Right atrium auricular region (tissue), 2 donors: ENCODE results near the gene CRCP. TPM values are rescaled to one million over a fixed set of nuclear protein-coding genes. Genes with fewer than 3 reads are reported as not detected.

Experiments used
- DNase-seq: peaks from one replicate; pipeline ENCODE4 v3.0.0-alpha.2; 2019; ENCODE audit warnings: low spot score
- H3K27ac ChIP-seq, 2 donors: fragments of 200-600 bp; sonication (generic); 1 replicate in 1 of 2; 2 replicates in 1 of 2; pipeline ENCODE4 v1.5.1; 2016 to 2019
- H3K27me3 ChIP-seq, 2 donors: fragments of 200-600 bp; sonication (generic); one replicate each; pipeline versions ENCODE4 v1.5.1 to v1.6.0; 2017 to 2019
- H3K36me3 ChIP-seq: fragments of 200-600 bp; sonication (generic); one replicate; pipeline ENCODE4 v1.5.1; 2016
- H3K4me1 ChIP-seq, 2 donors: fragments of 200-600 bp; sonication (generic); one replicate each; pipeline versions ENCODE4 v1.5.1 to v1.6.0; 2017 to 2019
- H3K4me3 ChIP-seq, 2 donors: fragments of 200-600 bp; sonication (generic); 1 replicate in 1 of 2; 2 replicates in 1 of 2; pipeline ENCODE4 v1.5.1; 2017 to 2019; ENCODE audit warnings: mild to moderate bottlenecking in 1 of 2, moderate library complexity in 1 of 2
- H3K9me3 ChIP-seq, 2 donors: fragments of 200-600 bp; sonication (generic); one replicate each; pipeline ENCODE4 v1.5.1; 2019
- total RNA-seq, 2 donors: library from RNA; depleted of rRNA; stranded (reverse); fragments of >200 nt; gene quantifications; one replicate each; pipeline ENCODE4 v1.1.0, GENCODE V29; 2016
- TF ChIP-seq, protein P1 (sequence below), 2 donors: fragments of 200-600 bp; sonication (generic); IDR thresholded peaks; one replicate each; pipeline ENCODE4 v1.5.1; 2019; ENCODE audit warnings: antibody characterized with exemption in 2 of 2

Gene CRCP
- total RNA-seq, 2 donors from 2014 or later: 29.9 to 44.9 TPM

DNA sequence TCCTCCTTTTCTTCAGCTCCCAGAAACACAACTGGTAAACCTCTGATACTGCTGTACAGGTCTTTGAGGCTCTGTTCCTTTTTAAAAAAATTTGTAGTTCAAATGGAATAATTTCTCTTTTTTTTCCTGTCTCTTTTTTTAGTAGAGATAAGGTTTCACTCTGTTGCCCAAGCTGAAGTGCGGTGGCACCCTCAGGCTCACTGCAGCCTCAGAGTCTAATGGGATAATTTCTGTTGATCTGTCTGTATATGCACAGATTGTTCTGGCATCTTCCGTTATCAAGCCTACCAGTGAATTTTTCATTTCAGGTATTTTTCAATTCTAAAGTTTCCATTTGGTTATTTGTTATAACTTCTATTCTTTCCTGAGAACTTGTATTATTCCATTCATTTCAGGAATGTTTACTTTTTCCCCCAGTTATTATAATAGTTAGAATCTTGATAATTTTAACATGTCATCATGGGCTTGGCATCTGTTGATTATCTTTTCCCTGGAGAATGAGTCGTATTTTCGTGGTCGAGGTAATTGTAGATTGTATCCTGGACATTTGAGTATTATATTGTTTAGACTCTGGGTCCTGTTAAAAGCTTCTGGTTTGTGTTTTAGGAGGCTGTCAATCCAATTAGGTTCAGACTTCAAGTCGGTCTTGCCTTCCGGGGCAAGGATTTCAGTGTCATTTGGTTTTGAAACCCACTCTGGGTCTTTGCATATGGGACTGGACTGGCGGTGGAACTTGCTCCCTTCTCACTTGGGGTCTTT, 24.5 kb downstream of the CRCP start:
- Histone ChIP-seq H3K4me3 (no peak overlapping the region), H3K9me3 (no peaks in the 10 kb centered on the region), H3K4me1 (peaks cover 0 to 2% of the 10 kb centered on the region in 2 donors), H3K27ac (no peak overlapping the region), H3K27me3 (no peaks in the 10 kb centered on the region), H3K36me3 (peaks cover 29% of the 10 kb centered on the region)
- DNase-seq: no peak
- TF ChIP-seq, protein P1, sequence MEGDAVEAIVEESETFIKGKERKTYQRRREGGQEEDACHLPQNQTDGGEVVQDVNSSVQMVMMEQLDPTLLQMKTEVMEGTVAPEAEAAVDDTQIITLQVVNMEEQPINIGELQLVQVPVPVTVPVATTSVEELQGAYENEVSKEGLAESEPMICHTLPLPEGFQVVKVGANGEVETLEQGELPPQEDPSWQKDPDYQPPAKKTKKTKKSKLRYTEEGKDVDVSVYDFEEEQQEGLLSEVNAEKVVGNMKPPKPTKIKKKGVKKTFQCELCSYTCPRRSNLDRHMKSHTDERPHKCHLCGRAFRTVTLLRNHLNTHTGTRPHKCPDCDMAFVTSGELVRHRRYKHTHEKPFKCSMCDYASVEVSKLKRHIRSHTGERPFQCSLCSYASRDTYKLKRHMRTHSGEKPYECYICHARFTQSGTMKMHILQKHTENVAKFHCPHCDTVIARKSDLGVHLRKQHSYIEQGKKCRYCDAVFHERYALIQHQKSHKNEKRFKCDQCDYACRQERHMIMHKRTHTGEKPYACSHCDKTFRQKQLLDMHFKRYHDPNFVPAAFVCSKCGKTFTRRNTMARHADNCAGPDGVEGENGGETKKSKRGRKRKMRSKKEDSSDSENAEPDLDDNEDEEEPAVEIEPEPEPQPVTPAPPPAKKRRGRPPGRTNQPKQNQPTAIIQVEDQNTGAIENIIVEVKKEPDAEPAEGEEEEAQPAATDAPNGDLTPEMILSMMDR (IDR thresholded peaks at IDR 0.05): no peak

DNA sequence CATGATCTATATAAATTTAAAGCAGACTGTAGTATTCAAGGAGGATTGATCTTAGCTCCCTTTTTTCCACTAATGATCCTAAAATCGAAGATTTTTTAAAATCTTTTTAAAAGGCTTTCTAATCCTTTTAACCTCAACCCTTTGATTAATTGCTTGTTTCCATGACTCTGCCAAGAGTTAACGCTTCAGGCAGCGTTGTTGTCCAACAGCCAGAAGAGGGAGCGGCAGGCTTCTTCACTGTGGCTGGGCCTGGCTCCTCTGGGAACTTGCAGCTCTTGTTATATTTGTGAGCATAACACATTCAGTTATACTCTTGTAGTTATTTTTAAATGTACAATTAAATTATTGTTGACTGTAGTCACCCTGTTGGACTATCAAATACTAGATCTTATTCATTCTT, 26.3 kb downstream of the CRCP start:
- Histone ChIP-seq H3K36me3 (peaks cover 39% of the 10 kb centered on the region), H3K27ac (no peak overlapping the region), H3K9me3 (no peaks in the 10 kb centered on the region), H3K4me3 (no peak overlapping the region), H3K4me1 (peaks cover 0 to 2% of the 10 kb centered on the region in 2 donors), H3K27me3 (no peaks in the 10 kb centered on the region)
- TF ChIP-seq, protein P1 (IDR thresholded peaks at IDR 0.05): peak in 1 of 2 donors; percentile 72
- DNase-seq: peak; percentile 82

DNA sequence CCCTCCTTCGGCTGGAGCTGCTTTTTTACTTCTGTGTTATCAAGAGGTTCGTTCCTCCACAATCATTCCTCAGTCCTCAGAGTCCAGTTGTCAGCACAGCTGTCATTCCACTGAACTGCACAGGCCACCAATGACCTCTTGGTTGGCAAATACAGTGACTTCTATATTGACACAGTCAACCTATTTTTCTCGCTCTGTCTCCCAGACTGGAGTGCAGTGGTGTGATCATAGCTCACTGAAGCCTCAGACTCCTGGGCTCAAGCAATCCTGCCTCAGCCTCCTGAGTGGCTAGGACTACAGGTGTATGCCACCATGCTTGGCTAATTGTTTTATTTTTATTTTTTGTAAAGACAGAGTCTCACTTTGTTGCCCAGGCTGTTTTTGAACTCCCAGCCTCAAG, 27.7 kb downstream of the CRCP start:
- Histone ChIP-seq H3K4me3 (no peak overlapping the region), H3K9me3 (no peaks in the 10 kb centered on the region), H3K36me3 (peaks cover 41% of the 10 kb centered on the region), H3K27ac (no peak overlapping the region), H3K27me3 (no peaks in the 10 kb centered on the region), H3K4me1 (peaks cover 0 to 2% of the 10 kb centered on the region in 2 donors)
- DNase-seq: no peak
- TF ChIP-seq, protein P1 (IDR thresholded peaks at IDR 0.05): no peak

DNA sequence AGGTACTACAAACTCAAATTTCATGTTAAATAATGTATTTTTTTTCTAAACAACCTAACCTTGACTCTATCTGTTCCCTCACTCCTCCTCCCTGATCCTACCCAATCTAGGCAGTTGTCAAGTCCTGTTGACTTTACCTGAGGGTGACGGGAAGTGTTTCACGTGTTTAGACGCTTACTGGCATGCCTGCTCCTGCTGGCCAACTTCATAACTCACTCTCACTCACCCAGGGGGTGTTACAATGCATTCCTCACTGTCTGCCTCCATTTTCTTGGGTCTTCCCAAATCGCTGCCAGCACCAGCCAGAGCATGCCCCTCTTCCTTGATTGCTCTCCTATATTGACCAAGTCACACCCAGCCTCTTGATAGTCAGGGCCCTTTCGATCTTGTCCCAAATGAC, 28.3 kb downstream of the CRCP start:
- TF ChIP-seq, protein P1 (IDR thresholded peaks at IDR 0.05): no peak
- Histone ChIP-seq H3K36me3 (peaks cover 47% of the 10 kb centered on the region), H3K4me3 (no peak overlapping the region), H3K4me1 (peaks cover 0 to 2% of the 10 kb centered on the region in 2 donors), H3K27me3 (no peaks in the 10 kb centered on the region), H3K27ac (peak overlapping the region; percentile 7 to 16), H3K9me3 (no peaks in the 10 kb centered on the region)
- no peak for DNase-seq

DNA sequence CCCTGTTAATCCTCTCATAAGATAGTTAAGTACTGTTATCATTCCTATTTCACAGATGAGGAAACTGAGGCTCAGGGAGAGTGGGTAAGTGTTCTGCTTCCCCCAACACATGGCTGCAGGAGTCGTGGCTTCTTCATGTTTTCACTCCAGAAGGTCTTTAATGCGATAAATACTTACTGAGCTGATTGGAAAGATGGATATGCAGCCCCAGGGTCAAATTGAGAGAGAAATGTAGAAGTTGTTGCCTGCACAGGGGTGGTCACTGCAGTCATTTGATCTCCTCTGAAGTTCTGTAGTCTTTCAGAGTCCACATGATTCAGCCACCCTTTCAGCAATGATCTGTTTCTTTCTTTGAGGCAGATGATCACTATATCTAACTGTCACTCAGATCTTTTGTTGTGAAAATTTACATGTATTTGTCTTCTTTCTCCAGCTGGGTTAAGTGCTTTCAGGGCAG, 29.3 kb downstream of the CRCP start:
- no peak for DNase-seq
- Histone ChIP-seq H3K9me3 (no peaks in the 10 kb centered on the region), H3K4me3 (no peak overlapping the region), H3K36me3 (peaks cover 48% of the 10 kb centered on the region), H3K27ac (no peak overlapping the region), H3K4me1 (peaks cover 0 to 2% of the 10 kb centered on the region in 2 donors), H3K27me3 (no peaks in the 10 kb centered on the region)
- TF ChIP-seq, protein P1 (IDR thresholded peaks at IDR 0.05): no peak
